HG03558 (cell line): ENCODE results near the gene FASLG.
"Not testable (repeated sequence)": the region's sequence is repeated elsewhere in the genome, so short reads cannot be mapped to it uniquely, and the experiment has no call there.

Experiments
- ATAC-seq: cut with Tn5 transposase; IDR thresholded peaks from one replicate; pipeline ENCODE4 v1.9.1; 2021; ENCODE audit warnings: moderate number of reproducible peaks; ENCODE audit not compliant: unreplicated experiment; ENCODE audit errors: extremely low read depth

The FASLG gene

GRCh38 chr1:172658871-172659453 lies at the start of gene FASLG:
FASLG (plus strand) TSS chr1:172659103; CDS start chr1:172659202, 99 bp downstream.
- ATAC-seq: no peak

GRCh38 chr1:172609528-172609927 lies 49.4 kb upstream of the FASLG start:
- ATAC-seq: no peak

- no peak for ATAC-seq
Measured at GRCh38 chr1:172612478-172612877, 46.4 kb upstream of the FASLG start.

- ATAC-seq: no peak
Measured at GRCh38 chr1:172613294-172613693, 45.6 kb upstream of the FASLG start.

GRCh38 chr1:172616195-172616594 lies 42.7 kb upstream of the FASLG start:
- no peak for ATAC-seq

- no peak for ATAC-seq
Measured at GRCh38 chr1:172616636-172617035, 42.3 kb upstream of the FASLG start.

GRCh38 chr1:172620603-172621002 lies 38.3 kb upstream of the FASLG start:
- ATAC-seq: not testable (repeated sequence)

GRCh38 chr1:172622541-172622940 lies 36.4 kb upstream of the FASLG start:
- no peak for ATAC-seq

GRCh38 chr1:172623748-172624147 lies 35.2 kb upstream of the FASLG start:
- ATAC-seq: no peak

GRCh38 chr1:172626845-172627244 lies 32.1 kb upstream of the FASLG start:
- no peak for ATAC-seq

- ATAC-seq: no peak
Measured at GRCh38 chr1:172627702-172628101, 31.2 kb upstream of the FASLG start.

GRCh38 chr1:172628401-172628800 lies 30.5 kb upstream of the FASLG start:
- ATAC-seq: no peak

- ATAC-seq: no peak
Measured at GRCh38 chr1:172629170-172629569, 29.7 kb upstream of the FASLG start.

- ATAC-seq: no peak
Measured at GRCh38 chr1:172629638-172630037, 29.3 kb upstream of the FASLG start.

- no peak for ATAC-seq
Measured at GRCh38 chr1:172630056-172630818, 28.7 kb upstream of the FASLG start.

- no peak for ATAC-seq
Measured at GRCh38 chr1:172630868-172631267, 28.0 kb upstream of the FASLG start.

GRCh38 chr1:172637522-172637921 lies 21.4 kb upstream of the FASLG start:
- no peak for ATAC-seq

- ATAC-seq: no peak
Measured at GRCh38 chr1:172638249-172638648, 20.7 kb upstream of the FASLG start.

GRCh38 chr1:172638885-172639831 lies 19.7 kb upstream of the FASLG start:
- ATAC-seq: no peak

GRCh38 chr1:172640111-172640510 lies 18.8 kb upstream of the FASLG start:
- ATAC-seq: no peak

GRCh38 chr1:172641492-172641891 lies 17.4 kb upstream of the FASLG start:
- no peak for ATAC-seq
